Tibial nerve (tissue), 4 donors: ENCODE data around the gene UBE2G2.

Experiments
- CTCF ChIP-seq, 5 experiments: fragments of 200-600 bp in 3 of 5; fragments of 450-650 bp in 2 of 5; sonication (generic) in 3 of 5; IDR thresholded peaks; one replicate each; pipeline ENCODE4 v1.5.1; 2016 to 2019; ENCODE audit warnings: antibody characterized with exemption in 5 of 5, mild to moderate bottlenecking in 3 of 5, moderate library complexity in 2 of 5
- EP300 ChIP-seq, 2 donors: sonication (generic); formaldehyde crosslinking; IDR thresholded peaks; one replicate each; pipeline ENCODE4 v1.6.1; 2017; ENCODE audit warnings: antibody characterized with exemption in 2 of 2, mild to moderate bottlenecking in 1 of 2
- POLR2A ChIP-seq, 2 donors: fragments of 450-650 bp; IDR thresholded peaks; one replicate each; pipeline ENCODE4 v1.6.1; 2017; ENCODE audit warnings: antibody characterized with exemption in 2 of 2, mild to moderate bottlenecking in 2 of 2, moderate library complexity in 2 of 2

- TF ChIP-seq EP300 (IDR thresholded peaks at IDR 0.05), result no peak
- no peak for TF ChIP-seq CTCF (IDR thresholded peaks at IDR 0.05)
- TF ChIP-seq POLR2A (IDR thresholded peaks at IDR 0.05), result no peak
These were observed 39.2 kb upstream of the UBE2G2 start for GRCh38 chr21:44840771-44841170.
